Effector memory CD8-positive, alpha-beta T cell (primary cell): ENCODE data around the gene NIPAL1.

ENCODE experiments used
- ATAC-seq: fragments of 150-1000 bp; cut with Tn5 transposase; replicated peaks from 2 replicates; pipeline ENCODE4 v1.10.0; 2021; ENCODE audit warnings: mild to moderate bottlenecking, moderate library complexity
- DNase-seq, 3 experiments: peaks; one replicate each; pipeline ENCODE4 v3.0.0; 2021
- H3K27ac Mint-ChIP-seq, 2 donors: one replicate each; pipeline ENCODE4 v1.8.0; 2022; ENCODE audit warnings: mild to moderate bottlenecking in 2 of 2, mixed read lengths in 2 of 2, moderate library complexity in 2 of 2
- H3K27me3 Mint-ChIP-seq, 2 donors: one replicate each; pipeline ENCODE4 v1.8.0; 2022; ENCODE audit warnings: mixed read lengths in 2 of 2
- H3K36me3 Mint-ChIP-seq: one replicate; pipeline ENCODE4 v1.8.0; 2022; ENCODE audit warnings: mild to moderate bottlenecking, moderate library complexity, mixed read lengths; ENCODE audit not compliant: insufficient read depth
- H3K4me1 Mint-ChIP-seq, 2 donors: one replicate each; pipeline ENCODE4 v1.8.0; 2022; ENCODE audit warnings: low read depth in 2 of 2, mixed read lengths in 2 of 2
- H3K4me3 Mint-ChIP-seq, 2 donors: one replicate each; pipeline ENCODE4 v1.8.0; 2022; ENCODE audit warnings: mild to moderate bottlenecking in 2 of 2, mixed read lengths in 2 of 2, moderate library complexity in 2 of 2
- H3K9me3 Mint-ChIP-seq, 2 donors: one replicate each; pipeline ENCODE4 v1.8.0; 2022; ENCODE audit warnings: mixed read lengths in 2 of 2

The NIPAL1 gene

GRCh38 chr4:48011722-48012121 is 4.8 kb upstream of the NIPAL1 start:
- ATAC-seq: no peak
- no peaks in the 10 kb centered on the region for H3K9me3 Mint-ChIP-seq
- H3K36me3 Mint-ChIP-seq: no peaks in the 10 kb centered on the region
- DNase-seq: no peak
- H3K27ac Mint-ChIP-seq: no peak overlapping the region
- no peak overlapping the region for H3K4me3 Mint-ChIP-seq
- H3K4me1 Mint-ChIP-seq: peaks cover 4% of the 10 kb centered on the region in 2 donors
- peaks cover 44 to 50% of the 10 kb centered on the region in 2 donors for H3K27me3 Mint-ChIP-seq

- no peak for ATAC-seq
- DNase-seq: no peak
- peaks cover 4 to 7% of the 10 kb centered on the region in 2 donors for H3K4me1 Mint-ChIP-seq
- no peaks in the 10 kb centered on the region for H3K36me3 Mint-ChIP-seq
- no peak overlapping the region for H3K27ac Mint-ChIP-seq
- peaks cover 50 to 53% of the 10 kb centered on the region in 2 donors for H3K27me3 Mint-ChIP-seq
- H3K4me3 Mint-ChIP-seq: no peak overlapping the region
- no peaks in the 10 kb centered on the region for H3K9me3 Mint-ChIP-seq
These were observed 3.7 kb upstream of the NIPAL1 start for GRCh38 chr4:48012824-48013223.

GRCh38 chr4:48015216-48015615 is 1.4 kb upstream of the NIPAL1 start:
- Mint-ChIP-seq H3K9me3 (no peaks in the 10 kb centered on the region), H3K36me3 (no peaks in the 10 kb centered on the region), H3K27me3 (peaks cover 50 to 53% of the 10 kb centered on the region in 2 donors), H3K4me1 (peaks cover 4 to 7% of the 10 kb centered on the region in 2 donors), H3K4me3 (no peak overlapping the region), H3K27ac (no peak overlapping the region)
- no peak for ATAC-seq
- no peak for DNase-seq

GRCh38 chr4:48015678-48016077 is 894 bp upstream of the NIPAL1 start:
- Mint-ChIP-seq H3K27ac (no peak overlapping the region), H3K27me3 (peaks cover 47 to 48% of the 10 kb centered on the region in 2 donors), H3K36me3 (no peaks in the 10 kb centered on the region), H3K4me3 (peak overlapping the region; percentile 78 to 86), H3K9me3 (no peaks in the 10 kb centered on the region), H3K4me1 (peaks cover 4 to 7% of the 10 kb centered on the region in 2 donors)
- ATAC-seq: no peak
- DNase-seq: no peak

GRCh38 chr4:48017108-48017571 is 568 bp downstream of the NIPAL1 start:
- H3K27me3 Mint-ChIP-seq: peaks cover 32 to 37% of the 10 kb centered on the region in 2 donors
- H3K36me3 Mint-ChIP-seq: no peaks in the 10 kb centered on the region
- no peak for DNase-seq
- peak overlapping the region; percentile 78 to 86 for H3K4me3 Mint-ChIP-seq
- peaks cover 4 to 7% of the 10 kb centered on the region in 2 donors for H3K4me1 Mint-ChIP-seq
- peak; percentile 16 for ATAC-seq
- no peaks in the 10 kb centered on the region for H3K9me3 Mint-ChIP-seq
- H3K27ac Mint-ChIP-seq: no peak overlapping the region

- Mint-ChIP-seq H3K27me3 (peaks cover 23 to 30% of the 10 kb centered on the region in 2 donors), H3K27ac (no peak overlapping the region), H3K4me3 (no peak overlapping the region)
These were observed 1.5 kb downstream of the NIPAL1 start for GRCh38 chr4:48018112-48018511.

GRCh38 chr4:48021100-48021499 is 4.5 kb downstream of the NIPAL1 start:
- no peak for DNase-seq
- no peaks in the 10 kb centered on the region for H3K9me3 Mint-ChIP-seq
- H3K27me3 Mint-ChIP-seq: peaks cover 18 to 29% of the 10 kb centered on the region in 2 donors
- no peak overlapping the region for H3K27ac Mint-ChIP-seq
- H3K4me1 Mint-ChIP-seq: peaks cover under 1 to 4% of the 10 kb centered on the region in 2 donors
- no peak for ATAC-seq
- H3K36me3 Mint-ChIP-seq: no peaks in the 10 kb centered on the region
- H3K4me3 Mint-ChIP-seq: no peak overlapping the region

More at GRCh38 chr4:48018112-48018511, 1.5 kb downstream of the NIPAL1 start:
- H3K4me1 Mint-ChIP-seq: peaks cover 4 to 7% of the 10 kb centered on the region in 2 donors
- no peaks in the 10 kb centered on the region for H3K9me3 Mint-ChIP-seq
- ATAC-seq: no peak
- H3K36me3 Mint-ChIP-seq: no peaks in the 10 kb centered on the region
- DNase-seq: no peak

GRCh38 chr4:48022192-48022799 is 5.7 kb downstream of the NIPAL1 start:
- no peaks in the 10 kb centered on the region for H3K36me3 Mint-ChIP-seq
- DNase-seq (no peak), ATAC-seq (no peak)
- peaks cover 0 to 3% of the 10 kb centered on the region in 2 donors for H3K4me1 Mint-ChIP-seq
- no peak overlapping the region for H3K4me3 Mint-ChIP-seq
- H3K27me3 Mint-ChIP-seq: peaks cover 17 to 26% of the 10 kb centered on the region in 2 donors
- H3K9me3 Mint-ChIP-seq: no peaks in the 10 kb centered on the region
- H3K27ac Mint-ChIP-seq: no peak overlapping the region

GRCh38 chr4:48024522-48024921 is 8.0 kb downstream of the NIPAL1 start:
- ATAC-seq (no peak), DNase-seq (no peak)
- no peak overlapping the region for H3K27ac Mint-ChIP-seq
- H3K27me3 Mint-ChIP-seq: peaks cover 17 to 21% of the 10 kb centered on the region in 2 donors
- no peaks in the 10 kb centered on the region for H3K9me3 Mint-ChIP-seq
- no peak overlapping the region for H3K4me3 Mint-ChIP-seq
- H3K36me3 Mint-ChIP-seq: no peaks in the 10 kb centered on the region
- H3K4me1 Mint-ChIP-seq: no peaks in the 10 kb centered on the region

GRCh38 chr4:48025005-48025404 is 8.4 kb downstream of the NIPAL1 start:
- ATAC-seq (no peak), DNase-seq (no peak)
- Mint-ChIP-seq H3K9me3 (no peaks in the 10 kb centered on the region), H3K27me3 (peaks cover 17 to 21% of the 10 kb centered on the region in 2 donors), H3K27ac (no peak overlapping the region), H3K4me1 (no peaks in the 10 kb centered on the region), H3K36me3 (no peaks in the 10 kb centered on the region), H3K4me3 (no peak overlapping the region)

- H3K9me3 Mint-ChIP-seq: no peaks in the 10 kb centered on the region
- no peaks in the 10 kb centered on the region for H3K36me3 Mint-ChIP-seq
- H3K4me1 Mint-ChIP-seq: no peaks in the 10 kb centered on the region
- H3K4me3 Mint-ChIP-seq: no peak overlapping the region
- ATAC-seq: no peak
- no peak overlapping the region for H3K27ac Mint-ChIP-seq
- peaks cover 17 to 21% of the 10 kb centered on the region in 2 donors for H3K27me3 Mint-ChIP-seq
- no peak for DNase-seq
These were observed 11.1 kb downstream of the NIPAL1 start for GRCh38 chr4:48027653-48028052.

- ATAC-seq: no peak
- H3K4me3 Mint-ChIP-seq: no peak overlapping the region
- no peaks in the 10 kb centered on the region for H3K36me3 Mint-ChIP-seq
- peaks cover 0 to 2% of the 10 kb centered on the region in 2 donors for H3K4me1 Mint-ChIP-seq
- peaks cover 17 to 21% of the 10 kb centered on the region in 2 donors for H3K27me3 Mint-ChIP-seq
- no peaks in the 10 kb centered on the region for H3K9me3 Mint-ChIP-seq
- DNase-seq: no peak
- no peak overlapping the region for H3K27ac Mint-ChIP-seq
These were observed 12.1 kb downstream of the NIPAL1 start for GRCh38 chr4:48028696-48029095.

- peaks cover 5 to 7% of the 10 kb centered on the region in 2 donors for H3K27me3 Mint-ChIP-seq
- DNase-seq: no peak
- ATAC-seq: no peak
- no peak overlapping the region for H3K27ac Mint-ChIP-seq
- no peaks in the 10 kb centered on the region for H3K9me3 Mint-ChIP-seq
- H3K4me1 Mint-ChIP-seq: peaks cover 2 to 6% of the 10 kb centered on the region in 2 donors
- H3K4me3 Mint-ChIP-seq: no peak overlapping the region
- H3K36me3 Mint-ChIP-seq: no peaks in the 10 kb centered on the region
These were observed 13.9 kb downstream of the NIPAL1 start for GRCh38 chr4:48030470-48030869.

GRCh38 chr4:48031802-48032525 is 15.4 kb downstream of the NIPAL1 start:
- H3K27me3 Mint-ChIP-seq: no peaks in the 10 kb centered on the region
- no peaks in the 10 kb centered on the region for H3K36me3 Mint-ChIP-seq
- H3K27ac Mint-ChIP-seq: no peak overlapping the region
- no peak overlapping the region for H3K4me3 Mint-ChIP-seq
- DNase-seq (no peak), ATAC-seq (no peak)
- H3K9me3 Mint-ChIP-seq: no peaks in the 10 kb centered on the region
- H3K4me1 Mint-ChIP-seq: peaks cover 2 to 6% of the 10 kb centered on the region in 2 donors
